Fibroblast of upper back skin (primary cell): ENCODE measurements around the gene ARNT2.

ENCODE experiments used
- DNase-seq: peaks from one replicate; pipeline ENCODE4 v3.0.0-alpha.2; 2013

ARNT2 gene

GRCh38 chr15:80468796-80469195 is 64.6 kb downstream of the ARNT2 start:
- no peak for DNase-seq

- DNase-seq: no peak
Measured at GRCh38 chr15:80471881-80472280, 67.7 kb downstream of the ARNT2 start.

GRCh38 chr15:80473286-80474223 is 69.4 kb downstream of the ARNT2 start:
- DNase-seq: no peak

- peak; percentile 72 for DNase-seq
Measured at GRCh38 chr15:80474224-80475215, 70.3 kb downstream of the ARNT2 start.

- no peak for DNase-seq
Measured at GRCh38 chr15:80475572-80475971, 71.4 kb downstream of the ARNT2 start.

- DNase-seq: no peak
Measured at GRCh38 chr15:80476036-80476435, 71.9 kb downstream of the ARNT2 start.

- DNase-seq: peak; percentile 82
Measured at GRCh38 chr15:80478075-80478474, 73.9 kb downstream of the ARNT2 start.

GRCh38 chr15:80479191-80479590 is 75.0 kb downstream of the ARNT2 start:
- no peak for DNase-seq

- peak; percentile 68 for DNase-seq
Measured at GRCh38 chr15:80480171-80480811, 76.1 kb downstream of the ARNT2 start.

- DNase-seq: peak; percentile 99
Measured at GRCh38 chr15:80480909-80481308, 76.7 kb downstream of the ARNT2 start.

- DNase-seq: peak; percentile 60
Measured at GRCh38 chr15:80482696-80483095, 78.5 kb downstream of the ARNT2 start.

- DNase-seq: peak; percentile 65
Measured at GRCh38 chr15:80483725-80484161, 79.6 kb downstream of the ARNT2 start.

GRCh38 chr15:80484333-80484864 is 80.2 kb downstream of the ARNT2 start:
- DNase-seq: no peak

- DNase-seq: no peak
Measured at GRCh38 chr15:80485370-80486164, 81.4 kb downstream of the ARNT2 start.

GRCh38 chr15:80487839-80488390 is 83.7 kb downstream of the ARNT2 start:
- DNase-seq: peak; percentile 76

GRCh38 chr15:80489030-80489594 is 84.9 kb downstream of the ARNT2 start:
- peak; percentile 96 for DNase-seq

GRCh38 chr15:80490431-80490990 is 86.3 kb downstream of the ARNT2 start:
- no peak for DNase-seq

GRCh38 chr15:80491163-80491847 is 87.1 kb downstream of the ARNT2 start:
- no peak for DNase-seq

GRCh38 chr15:80492409-80492808 is 88.2 kb downstream of the ARNT2 start:
- DNase-seq: no peak

- DNase-seq: no peak
Measured at GRCh38 chr15:80492874-80493273, 88.7 kb downstream of the ARNT2 start.
